ENCODE measurements around the gene PLA2G6. TPM values are rescaled to one million over a fixed set of nuclear protein-coding genes. Genes with fewer than 3 reads are reported as not detected.

Gene PLA2G6
- total RNA-seq, 2 experiments from 2014 or later = 48.8 to 50.2 TPM

DNA sequence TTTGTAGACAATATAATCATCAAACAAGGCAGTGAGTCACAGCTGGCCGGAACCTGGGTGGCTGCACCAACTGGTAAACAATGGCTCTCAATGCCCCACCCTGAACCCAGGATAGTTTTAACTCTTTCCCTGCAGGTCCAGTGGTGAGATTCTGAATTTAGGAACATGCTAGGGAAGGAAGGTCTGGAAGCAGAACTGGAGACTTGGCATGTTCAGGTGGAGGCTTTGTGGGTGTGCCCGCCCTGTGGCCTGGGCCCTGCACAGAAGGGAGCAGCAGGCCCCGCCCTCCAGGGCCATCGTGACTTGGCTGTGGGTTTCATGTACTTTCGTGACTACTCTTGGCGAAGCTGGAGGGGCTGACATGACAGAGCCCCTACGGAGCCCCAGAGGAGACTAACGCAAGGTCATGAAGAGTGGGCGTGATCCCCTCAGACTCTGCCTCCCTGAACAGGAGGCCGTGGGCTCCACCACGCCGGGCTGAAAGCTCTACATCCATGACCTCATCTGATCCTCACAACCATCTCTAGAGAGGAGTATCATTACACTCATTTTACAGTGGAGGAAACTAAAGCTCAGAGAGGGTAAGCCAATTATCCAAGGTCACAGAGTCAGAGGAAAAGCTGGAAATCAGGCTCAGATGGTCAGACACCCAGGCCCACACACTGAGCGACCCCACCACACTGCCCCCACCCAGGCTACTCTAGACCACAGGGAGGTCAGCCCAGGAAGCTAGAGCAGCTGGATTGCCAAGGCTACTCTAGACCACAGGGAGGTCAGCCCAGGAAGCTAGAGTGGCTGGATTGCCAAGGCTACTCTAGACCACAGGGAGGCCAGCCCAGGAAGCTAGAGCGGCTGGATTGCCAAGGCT, 47.5 kb upstream of the PLA2G6 start:
- peak overlapping the region in 1 of 2 donors; percentile 22 for H3K27ac ChIP-seq (ENCODE audit: low read depth in 1 of 2, low read length in 2 of 2)
- H3K36me3 ChIP-seq (ENCODE audit: insufficient read depth, low read length) = peaks cover 69% of the 10 kb centered on the region
- no peak overlapping the region for H3K4me3 ChIP-seq (ENCODE audit: low read length)
- Mint-ChIP-seq H3K27ac (peak overlapping the region; percentile 58), H3K36me3 (ENCODE audit: low read depth) (peaks cover 58% of the 10 kb centered on the region), H3K4me3 (no peak overlapping the region), H3K9me3 (no peaks in the 10 kb centered on the region), H3K27me3 (no peaks in the 10 kb centered on the region), H3K4me1 (ENCODE audit: low read depth) (peaks cover 5% of the 10 kb centered on the region)
- ATAC-seq (ENCODE audit: poor library complexity) = peak; percentile 53
- intact Hi-C loops (cut with DNase I, micrococcal nuclease) = no loop called here
- CTCF ChIA-PET = interaction anchor here (1.4 to 1.7 kb wide), 2 partner anchors 86 to 177 kb away, joined by 3 to 9 read pairs; no protein-coding TSS in a partner anchor
- POLR2A ChIA-PET = interaction anchor here (1.0 to 1.9 kb wide), 2 partner anchors 14 to 177 kb away, joined by 3 to 6 read pairs; no protein-coding TSS in a partner anchor
- no peaks in the 10 kb centered on the region for H3K27me3 ChIP-seq (ENCODE audit: control insufficient read depth in 1 of 2, insufficient read depth in 2 of 2, low read length in 2 of 2)
- TF ChIP-seq, protein P1, sequence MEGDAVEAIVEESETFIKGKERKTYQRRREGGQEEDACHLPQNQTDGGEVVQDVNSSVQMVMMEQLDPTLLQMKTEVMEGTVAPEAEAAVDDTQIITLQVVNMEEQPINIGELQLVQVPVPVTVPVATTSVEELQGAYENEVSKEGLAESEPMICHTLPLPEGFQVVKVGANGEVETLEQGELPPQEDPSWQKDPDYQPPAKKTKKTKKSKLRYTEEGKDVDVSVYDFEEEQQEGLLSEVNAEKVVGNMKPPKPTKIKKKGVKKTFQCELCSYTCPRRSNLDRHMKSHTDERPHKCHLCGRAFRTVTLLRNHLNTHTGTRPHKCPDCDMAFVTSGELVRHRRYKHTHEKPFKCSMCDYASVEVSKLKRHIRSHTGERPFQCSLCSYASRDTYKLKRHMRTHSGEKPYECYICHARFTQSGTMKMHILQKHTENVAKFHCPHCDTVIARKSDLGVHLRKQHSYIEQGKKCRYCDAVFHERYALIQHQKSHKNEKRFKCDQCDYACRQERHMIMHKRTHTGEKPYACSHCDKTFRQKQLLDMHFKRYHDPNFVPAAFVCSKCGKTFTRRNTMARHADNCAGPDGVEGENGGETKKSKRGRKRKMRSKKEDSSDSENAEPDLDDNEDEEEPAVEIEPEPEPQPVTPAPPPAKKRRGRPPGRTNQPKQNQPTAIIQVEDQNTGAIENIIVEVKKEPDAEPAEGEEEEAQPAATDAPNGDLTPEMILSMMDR (IDR thresholded peaks at IDR 0.05) = no peak
- peak in 1 of 14 experiments; percentile 32 for DNase-seq
- no peaks in the 10 kb centered on the region for H3K9me3 ChIP-seq (ENCODE audit: control insufficient read depth in 1 of 2, insufficient read depth in 1 of 2, low read length in 2 of 2)
- peaks cover 26% of the 10 kb centered on the region for H3K4me1 ChIP-seq (ENCODE audit: insufficient read depth, low read length)

DNA sequence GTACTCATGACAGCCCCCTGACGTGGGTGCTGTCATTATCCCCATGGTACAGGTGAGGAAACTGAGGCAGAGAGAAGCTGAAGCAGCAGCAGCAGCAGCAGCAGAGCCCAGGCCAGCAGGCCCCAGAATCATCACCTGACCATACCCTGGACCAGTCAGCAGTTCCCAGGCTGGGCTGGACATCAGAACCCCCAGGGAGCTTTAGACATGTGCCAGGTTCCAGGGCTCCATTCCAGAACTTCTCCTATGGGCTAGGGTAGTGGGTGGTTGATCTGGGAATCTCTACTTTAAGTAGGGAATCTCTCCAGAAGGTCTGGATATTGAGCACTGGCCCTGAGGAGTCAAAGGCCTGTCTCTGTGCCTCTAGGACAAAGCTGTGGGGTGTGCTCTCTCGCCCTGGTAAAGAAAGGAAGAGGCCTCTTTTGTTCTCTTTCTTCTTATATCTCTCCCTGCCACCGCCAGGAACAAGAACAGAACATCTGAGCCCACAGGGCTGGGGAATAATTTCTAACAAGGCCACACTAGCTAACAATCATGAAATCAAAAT, 46.8 kb upstream of the PLA2G6 start:
- H3K36me3 ChIP-seq (ENCODE audit: insufficient read depth, low read length) = peaks cover 67% of the 10 kb centered on the region
- intact Hi-C loops (cut with DNase I, micrococcal nuclease) = no loop called here
- Mint-ChIP-seq H3K27ac (peak overlapping the region; percentile 58), H3K4me1 (ENCODE audit: low read depth) (peaks cover 5% of the 10 kb centered on the region), H3K27me3 (no peaks in the 10 kb centered on the region), H3K9me3 (no peaks in the 10 kb centered on the region), H3K36me3 (ENCODE audit: low read depth) (peaks cover 58% of the 10 kb centered on the region), H3K4me3 (no peak overlapping the region)
- CTCF ChIA-PET = interaction anchor here (1.7 kb wide), 1 partner anchor 85 kb away, joined by 3 read pairs; no protein-coding TSS in a partner anchor
- ATAC-seq (ENCODE audit: poor library complexity) (no peak), DNase-seq (no peak)
- H3K27me3 ChIP-seq (ENCODE audit: control insufficient read depth in 1 of 2, insufficient read depth in 2 of 2, low read length in 2 of 2) = no peaks in the 10 kb centered on the region
- H3K4me1 ChIP-seq (ENCODE audit: insufficient read depth, low read length) = peaks cover 26% of the 10 kb centered on the region
- TF ChIP-seq, protein P1 (IDR thresholded peaks at IDR 0.05) = no peak
- H3K9me3 ChIP-seq (ENCODE audit: control insufficient read depth in 1 of 2, insufficient read depth in 1 of 2, low read length in 2 of 2) = no peaks in the 10 kb centered on the region
- no peak overlapping the region for H3K27ac ChIP-seq (ENCODE audit: low read depth in 1 of 2, low read length in 2 of 2)
- no peak overlapping the region for H3K4me3 ChIP-seq (ENCODE audit: low read length)
- POLR2A ChIA-PET = interaction anchor here (1.0 to 1.9 kb wide), 2 partner anchors 14 to 176 kb away, joined by 3 to 6 read pairs; no protein-coding TSS in a partner anchor

DNA sequence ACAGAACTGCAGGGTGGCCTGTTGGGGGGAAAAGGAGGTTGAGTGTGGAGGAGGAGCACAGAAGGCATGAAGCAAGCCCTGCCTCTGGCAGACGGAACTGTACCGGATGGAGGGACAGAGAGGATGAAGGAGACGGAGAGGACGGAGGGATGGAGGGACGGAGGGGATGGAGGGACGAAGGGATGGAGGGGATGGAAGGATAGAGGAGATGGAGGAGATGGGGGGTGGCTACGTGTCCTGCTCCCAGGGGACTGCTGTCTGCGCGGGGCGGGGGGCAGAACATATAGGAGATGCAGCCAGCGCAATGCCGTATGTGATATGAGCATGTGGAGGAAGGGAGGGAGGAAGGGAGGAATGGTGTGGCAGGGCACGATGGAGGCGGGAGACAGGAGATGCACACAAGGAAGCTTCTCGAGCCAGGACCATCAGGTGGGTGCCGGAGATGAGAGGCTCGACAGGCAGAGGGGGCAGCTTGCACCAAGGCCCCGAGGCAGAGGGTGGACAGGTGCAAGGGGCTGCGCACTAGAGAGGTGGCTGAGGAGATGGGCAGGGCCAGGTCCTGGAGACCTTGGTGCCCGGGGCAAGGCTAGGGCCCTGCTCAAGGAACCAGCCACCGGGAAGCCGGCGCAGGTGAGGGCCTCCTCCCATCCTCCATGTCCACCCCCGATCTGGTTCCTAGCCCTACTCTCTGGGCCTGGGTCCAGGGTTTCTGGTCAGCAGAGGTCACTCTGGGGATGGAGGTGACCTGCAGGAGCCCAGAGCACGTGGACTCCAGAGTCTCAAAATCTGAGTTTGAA, 45.4 kb upstream of the PLA2G6 start:
- H3K9me3 Mint-ChIP-seq = no peaks in the 10 kb centered on the region
- TF ChIP-seq, protein P1 (IDR thresholded peaks at IDR 0.05) = no peak
- peaks cover 58% of the 10 kb centered on the region for H3K36me3 ChIP-seq (ENCODE audit: insufficient read depth, low read length)
- H3K36me3 Mint-ChIP-seq (ENCODE audit: low read depth) = peaks cover 47% of the 10 kb centered on the region
- H3K9me3 ChIP-seq (ENCODE audit: control insufficient read depth in 1 of 2, insufficient read depth in 1 of 2, low read length in 2 of 2) = no peaks in the 10 kb centered on the region
- DNase-seq = no peak
- H3K4me1 Mint-ChIP-seq (ENCODE audit: low read depth) = peaks cover 5% of the 10 kb centered on the region
- no peak for ATAC-seq (ENCODE audit: poor library complexity)
- ChIA-PET CTCF (no interaction called here), POLR2A (no interaction called here)
- intact Hi-C loops (cut with DNase I, micrococcal nuclease) = no loop called here
- H3K4me3 Mint-ChIP-seq = no peak overlapping the region
- H3K27ac Mint-ChIP-seq = no peak overlapping the region
- no peak overlapping the region for H3K4me3 ChIP-seq (ENCODE audit: low read length)
- H3K27me3 ChIP-seq (ENCODE audit: control insufficient read depth in 1 of 2, insufficient read depth in 2 of 2, low read length in 2 of 2) = no peaks in the 10 kb centered on the region
- H3K27me3 Mint-ChIP-seq = no peaks in the 10 kb centered on the region
- H3K4me1 ChIP-seq (ENCODE audit: insufficient read depth, low read length) = peaks cover 26% of the 10 kb centered on the region
- H3K27ac ChIP-seq (ENCODE audit: low read depth in 1 of 2, low read length in 2 of 2) = no peak overlapping the region

Measured in CD4-positive, alpha-beta T cell (primary cell).